GM12878 (cell line): ENCODE measurements around the gene ADAMTS4. TPM values are rescaled to one million over a fixed set of nuclear protein-coding genes. Genes with fewer than 3 reads are reported as not detected.

Experiments
- ATAC-seq: fragments of 200-7000 bp; cut with Tn5 transposase; 3 replicates; pipeline ENCODE4 v1.9.1; 2020; ENCODE audit warnings: mild to moderate bottlenecking, moderate library complexity
- BruUV-seq: library from RNA; stranded (reverse); fragments of 400-500 nt; replicated peaks from 2 replicates; lab custom pipeline; 2021; lab: Mats Ljungman, UMichigan
- CTCF ChIA-PET: fragments of 300-600 bp; sonication (Branson Sonifier 250); formaldehyde crosslinking; extraction: SDS; loops from one replicate; lab custom pipeline; 2021; ENCODE audit warnings: inconsistent platforms; lab: Yijun Ruan, JAX
- POLR2A ChIA-PET: fragments of 350-600 bp; formaldehyde crosslinking; extraction: SDS; loops from one replicate; lab custom pipeline; 2021; ENCODE audit warnings: inconsistent platforms; lab: Charles Lee
- RAD21 ChIA-PET: fragments of 300-600 bp; sonication (Branson Sonifier 250); formaldehyde crosslinking; loops from one replicate; lab custom pipeline; 2023; ENCODE audit warnings: antibody characterized with exemption; ENCODE audit not compliant: unreplicated experiment; lab: Charles Lee
- SMC1A ChIA-PET: fragments of 300-600 bp; sonication (Branson Sonifier 250); formaldehyde crosslinking; loops from one replicate; lab custom pipeline; 2023; ENCODE audit not compliant: unreplicated experiment, uncharacterized antibody; lab: Charles Lee
- DNase-seq: peaks from one replicate; pipeline ENCODE4 v3.0.0-alpha.2; 2011; ENCODE audit warnings: low read depth, low spot score
- FAIRE-seq: peaks from 3 replicates; lab custom pipeline; 2011; peaks lifted over from hg19 to GRCh38; lab: Jason Lieb, UNC
- H2AFZ ChIP-seq: 2 replicates; pipeline ENCODE4 v1.6.0; 2011; ENCODE audit warnings: low read depth, low read length, control low read depth; ENCODE audit not compliant: control insufficient read depth
- H3K27ac ChIP-seq: 2 replicates; pipeline ENCODE4 v1.5.1; 2011; ENCODE audit warnings: control low read depth; ENCODE audit not compliant: control insufficient read depth, insufficient read depth
- H3K27me3 ChIP-seq, 2 experiments: replicated peaks in 1 of 2; 2 replicates each; pipeline versions ENCODE4 v1.6.0 to v1.6.1; 2011; ENCODE audit warnings: low read length in 1 of 2; ENCODE audit not compliant: control insufficient read depth in 2 of 2, insufficient read depth in 2 of 2
- H3K36me3 ChIP-seq, 2 experiments: 2 replicates each; pipeline ENCODE4 v1.5.1; 2011; ENCODE audit warnings: low read length in 1 of 2; ENCODE audit not compliant: control insufficient read depth in 2 of 2, insufficient read depth in 2 of 2
- H3K4me1 ChIP-seq: 2 replicates; pipeline ENCODE4 v1.6.1; 2011; ENCODE audit warnings: mild to moderate bottlenecking, low read length, moderate library complexity, mixed read lengths; ENCODE audit not compliant: control insufficient read depth, insufficient read depth
- H3K4me2 ChIP-seq: 2 replicates; pipeline ENCODE4 v1.6.0; 2011; ENCODE audit warnings: control low read depth; ENCODE audit not compliant: control insufficient read depth, insufficient read depth
- H3K4me3 ChIP-seq: fragments of 200-600 bp; sonication (generic); 2 replicates; pipeline ENCODE4 v1.5.1; 2016
- H3K79me2 ChIP-seq: 2 replicates; pipeline ENCODE4 v1.6.0; 2011; ENCODE audit warnings: low read length; ENCODE audit not compliant: control insufficient read depth, insufficient read depth
- H3K9ac ChIP-seq: 2 replicates; pipeline ENCODE4 v1.8.0; 2011; ENCODE audit warnings: low read length, control low read depth, mixed read lengths; ENCODE audit not compliant: control insufficient read depth, insufficient read depth
- H3K9me3 ChIP-seq: replicated peaks from 3 replicates; pipeline ENCODE4 v1.5.1; 2011; ENCODE audit warnings: mild to moderate bottlenecking, low read length; ENCODE audit not compliant: control insufficient read depth, insufficient read depth
- H4K20me1 ChIP-seq: 2 replicates; pipeline ENCODE4 v1.6.0; 2011; ENCODE audit not compliant: control insufficient read depth, insufficient read depth
- ATF7 ChIP-seq: fragments of 450-650 bp; IDR thresholded peaks from 2 replicates; pipeline ENCODE4 v1.6.1; 2016; ENCODE audit warnings: low read depth, mild to moderate bottlenecking
- BHLHE40 ChIP-seq, 2 experiments: fragments of 450-650 bp in 1 of 2; IDR thresholded peaks; 2 replicates each; pipeline ENCODE4 v1.6.1; 2011 to 2017; ENCODE audit warnings: low read depth in 2 of 2, borderline replicate concordance in 1 of 2, improper control_type of control experiment in 1 of 2, low read length in 1 of 2, mild to moderate bottlenecking in 1 of 2
- GATAD2B ChIP-seq: fragments of 450-650 bp; conservative IDR thresholded peaks from 2 replicates; pipeline ENCODE4 v1.6.1; 2017; ENCODE audit warnings: low read depth, mild to moderate bottlenecking, moderate library complexity
- HDAC6 ChIP-seq: fragments of 200-600 bp; sonication (generic); IDR thresholded peaks from one replicate; pipeline ENCODE4 v1.8.0; 2017; ENCODE audit warnings: antibody characterized with exemption; ENCODE audit not compliant: unreplicated experiment
- IRF4 ChIP-seq: IDR thresholded peaks from 2 replicates; pipeline ENCODE4 v1.6.1; 2011; ENCODE audit warnings: low read depth, low read length
- SMAD1 ChIP-seq: fragments of 450-650 bp; IDR thresholded peaks from 2 replicates; pipeline ENCODE4 v1.6.1; 2018; ENCODE audit warnings: mild to moderate bottlenecking, low read depth; ENCODE audit not compliant: partially characterized antibody
- TAF1 ChIP-seq: IDR thresholded peaks from 2 replicates; pipeline ENCODE4 v1.6.1; 2011; ENCODE audit warnings: mild to moderate bottlenecking, low read depth, low read length, borderline replicate concordance
- ZBTB40 ChIP-seq: fragments of 450-650 bp; IDR thresholded peaks from 2 replicates; pipeline ENCODE4 v1.6.1; 2016; ENCODE audit warnings: mild to moderate bottlenecking, moderate library complexity, borderline replicate concordance
- WGBS: methylation state at CpG from one replicate; pipeline ENCODE4 v1.1.6; 2016; ENCODE audit warnings: low lambda C conversion rate; ENCODE audit not compliant: insufficient replicate concordance, insufficient coverage; ENCODE audit errors: missing lambda C conversion rate; 5-methylcytosine and 5-hydroxymethylcytosine counted together
- in situ Hi-C: fragments of 300-500 bp; cut with MboI; formaldehyde crosslinking; loops from 9 replicates; pipeline ENCODE4 v1.14.3; 2018; ENCODE audit warnings: mixed read lengths
- intact Hi-C: fragments of 100-400 bp; cut with micrococcal nuclease; formaldehyde crosslinking; loops from one replicate; pipeline ENCODE4 v1.14.2; 2022; ENCODE audit not compliant: unreplicated experiment
- polyA plus RNA-seq, 11 experiments: library from polyadenylated mRNA; depleted of rRNA in 4 of 11; unstranded in 6 of 11; stranded (reverse) in 5 of 11; fragments of >200 nt; fragmentation: Nextera tagmentation in 4 of 11; fragmentation: Illumina TruSeq in 1 of 11; extraction: Ambion mirVana in 4 of 11; extraction: Trizol in 1 of 11; gene quantifications; 1 replicate in 1 of 11; 2 replicates in 10 of 11; pipeline versions ENCODE4 v1.2.1 to v1.2.3, GENCODE V29; 2011 to 2016; ENCODE audit warnings: inconsistent platforms in 2 of 11, missing spikeins in 2 of 11, low read depth in 1 of 11
- total RNA-seq, 4 experiments: library from RNA; depleted of rRNA in 3 of 4; stranded (reverse); fragments of >200 nt in 3 of 4; fragmentation: Illumina TruSeq in 1 of 4; extraction: Trizol in 1 of 4; gene quantifications; 2 replicates each; pipeline versions ENCODE4 v1.2.1 to v1.2.3, GENCODE V29; 2013 to 2021
- TF ChIP-seq, protein P1 (sequence below): IDR thresholded peaks from 2 replicates; pipeline ENCODE4 v1.6.1; 2012; ENCODE audit warnings: improper control_type of control experiment, low read depth, low read length; ENCODE audit not compliant: insufficient replicate concordance

Gene ADAMTS4
- total and polyA plus RNA-seq, 10 of the 15 experiments (the other 5 are each of a cell fraction or from before 2014, with no cell fraction given), result 0.01 to 0.13 (median 0.05) TPM; not detected in 2

GRCh38 chr1:161219078-161219892 lies 20.4 kb upstream of the ADAMTS4 start (continued):
- TF ChIP-seq SMAD1 (no peak), BHLHE40 (IDR thresholded peaks at IDR 0.05; ENCODE audit: borderline replicate concordance in 1 of 2, low read depth in 2 of 2, low read length in 1 of 2) (no peak), GATAD2B (no peak)

GRCh38 chr1:161218301-161219077 lies 19.6 kb upstream of the ADAMTS4 start:
- no TSS peak for BruUV-seq
- Histone ChIP-seq H3K27me3 (no peaks in the 10 kb centered on the region), H3K4me3 (no peak overlapping the region), H3K36me3 (peaks cover 2 to 9% of the 10 kb centered on the region in 2 experiments; a peak in 3 of 4 replicates), H3K4me1 (peaks cover 21% of the 10 kb centered on the region), H3K27ac (no peak overlapping the region), H3K9ac (no peak overlapping the region), H4K20me1 (no peaks in the 10 kb centered on the region), H3K79me2 (no peaks in the 10 kb centered on the region), H3K4me2 (no peak overlapping the region), H2AFZ (no peak overlapping the region), H3K9me3 (no peaks in the 10 kb centered on the region)
- DNase-seq, result no peak
- no peak for FAIRE-seq
- SMC1A ChIA-PET, result interaction anchor here (0.8 to 3.6 kb wide), 8 partner anchors 11 to 165 kb away, joined by 3 to 15 read pairs (median 4); no protein-coding TSS in a partner anchor
- no peak for ATAC-seq
- POLR2A ChIA-PET, result interaction anchor here (1.1 to 5.7 kb wide), 2 partner anchors 12 to 15 kb away, joined by 3 to 24 read pairs; partner anchors contain the start of gene NDUFS2
- 52% methylated on average over 8 of the region's 8 CpGs for WGBS
- CTCF ChIA-PET, result interaction anchor here (1.0 to 17.1 kb wide), 9 partner anchors 8 to 163 kb away, joined by 3 to 385 read pairs (median 16); partner anchors contain the start of genes CFAP126, NDUFS2 and TOMM40L
- RAD21 ChIA-PET, result interaction anchor here (0.7 to 2.1 kb wide), 6 partner anchors 7 to 164 kb away, joined by 3 to 6 read pairs (median 3); no protein-coding TSS in a partner anchor
- intact Hi-C loops, result no loop called here
- in situ Hi-C loops, result no loop called here
- no peak for TF ChIP-seq ZBTB40
- TF ChIP-seq HDAC6, result no peak
- TF ChIP-seq IRF4, result no peak
- TF ChIP-seq, protein P1, sequence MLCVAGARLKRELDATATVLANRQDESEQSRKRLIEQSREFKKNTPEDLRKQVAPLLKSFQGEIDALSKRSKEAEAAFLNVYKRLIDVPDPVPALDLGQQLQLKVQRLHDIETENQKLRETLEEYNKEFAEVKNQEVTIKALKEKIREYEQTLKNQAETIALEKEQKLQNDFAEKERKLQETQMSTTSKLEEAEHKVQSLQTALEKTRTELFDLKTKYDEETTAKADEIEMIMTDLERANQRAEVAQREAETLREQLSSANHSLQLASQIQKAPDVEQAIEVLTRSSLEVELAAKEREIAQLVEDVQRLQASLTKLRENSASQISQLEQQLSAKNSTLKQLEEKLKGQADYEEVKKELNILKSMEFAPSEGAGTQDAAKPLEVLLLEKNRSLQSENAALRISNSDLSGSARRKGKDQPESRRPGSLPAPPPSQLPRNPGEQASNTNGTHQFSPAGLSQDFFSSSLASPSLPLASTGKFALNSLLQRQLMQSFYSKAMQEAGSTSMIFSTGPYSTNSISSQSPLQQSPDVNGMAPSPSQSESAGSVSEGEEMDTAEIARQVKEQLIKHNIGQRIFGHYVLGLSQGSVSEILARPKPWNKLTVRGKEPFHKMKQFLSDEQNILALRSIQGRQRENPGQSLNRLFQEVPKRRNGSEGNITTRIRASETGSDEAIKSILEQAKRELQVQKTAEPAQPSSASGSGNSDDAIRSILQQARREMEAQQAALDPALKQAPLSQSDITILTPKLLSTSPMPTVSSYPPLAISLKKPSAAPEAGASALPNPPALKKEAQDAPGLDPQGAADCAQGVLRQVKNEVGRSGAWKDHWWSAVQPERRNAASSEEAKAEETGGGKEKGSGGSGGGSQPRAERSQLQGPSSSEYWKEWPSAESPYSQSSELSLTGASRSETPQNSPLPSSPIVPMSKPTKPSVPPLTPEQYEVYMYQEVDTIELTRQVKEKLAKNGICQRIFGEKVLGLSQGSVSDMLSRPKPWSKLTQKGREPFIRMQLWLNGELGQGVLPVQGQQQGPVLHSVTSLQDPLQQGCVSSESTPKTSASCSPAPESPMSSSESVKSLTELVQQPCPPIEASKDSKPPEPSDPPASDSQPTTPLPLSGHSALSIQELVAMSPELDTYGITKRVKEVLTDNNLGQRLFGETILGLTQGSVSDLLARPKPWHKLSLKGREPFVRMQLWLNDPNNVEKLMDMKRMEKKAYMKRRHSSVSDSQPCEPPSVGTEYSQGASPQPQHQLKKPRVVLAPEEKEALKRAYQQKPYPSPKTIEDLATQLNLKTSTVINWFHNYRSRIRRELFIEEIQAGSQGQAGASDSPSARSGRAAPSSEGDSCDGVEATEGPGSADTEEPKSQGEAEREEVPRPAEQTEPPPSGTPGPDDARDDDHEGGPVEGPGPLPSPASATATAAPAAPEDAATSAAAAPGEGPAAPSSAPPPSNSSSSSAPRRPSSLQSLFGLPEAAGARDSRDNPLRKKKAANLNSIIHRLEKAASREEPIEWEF, result no peak
- no peak for TF ChIP-seq ATF7
- no peak for TF ChIP-seq SMAD1
- TF ChIP-seq TAF1, result no peak
